PC-3 (cell line): ENCODE measurements around the gene CHTF8. TPM values are rescaled to one million over a fixed set of nuclear protein-coding genes. Genes with fewer than 3 reads are reported as not detected.

Experiments
- ATAC-seq: fragments of 200-7000 bp; cut with Tn5 transposase; 2 replicates; pipeline ENCODE4 v1.9.1; 2020; ENCODE audit warnings: mild to moderate bottlenecking, moderate library complexity
- Bru-seq: library from RNA; stranded (reverse); fragments of 400-500 nt; gene quantifications from one replicate; lab custom pipeline; 2021; lab: Mats Ljungman, UMichigan
- BruChase-seq, 2 experiments: library from RNA; stranded (reverse); fragments of 400-500 nt; gene quantifications; one replicate each; lab custom pipeline; 2021; lab: Mats Ljungman, UMichigan
- BruUV-seq: library from RNA; stranded (reverse); fragments of 400-500 nt; replicated peaks from 2 replicates; lab custom pipeline; 2021; lab: Mats Ljungman, UMichigan
- CTCF ChIA-PET: fragments of 300-600 bp; sonication (Branson Sonifier 250); formaldehyde crosslinking; loops from one replicate; lab custom pipeline; 2022; ENCODE audit warnings: antibody characterized with exemption; lab: Charles Lee
- POLR2A ChIA-PET: fragments of 300-600 bp; sonication (Branson Sonifier 250); formaldehyde crosslinking; loops from one replicate; lab custom pipeline; 2022; ENCODE audit warnings: antibody characterized with exemption; ENCODE audit not compliant: unreplicated experiment; lab: Charles Lee
- DNase-seq: peaks from one replicate; pipeline ENCODE4 v3.0.0-alpha.2; 2015
- H2AFZ ChIP-seq: fragments of 300-600 bp; sonication (generic); 2 replicates; pipeline ENCODE4 v1.6.0; 2016; ENCODE audit warnings: antibody characterized with exemption, low read length
- H3F3A ChIP-seq: fragments of 300-600 bp; sonication (generic); one replicate; pipeline ENCODE4 v1.6.0; 2017; ENCODE audit warnings: antibody characterized with exemption, low read length, control low read depth, mild to moderate bottlenecking; ENCODE audit not compliant: unreplicated experiment
- H3K27ac ChIP-seq: fragments of 300-600 bp; sonication (generic); 2 replicates; pipeline ENCODE4 v1.5.1; 2016; ENCODE audit warnings: mild to moderate bottlenecking, low read length
- H3K27me3 ChIP-seq: fragments of 300-600 bp; sonication (generic); 2 replicates; pipeline ENCODE4 v1.6.1; 2016; ENCODE audit warnings: low read length, mixed read lengths
- H3K36me3 ChIP-seq: fragments of 300-600 bp; sonication (generic); 2 replicates; pipeline ENCODE4 v1.6.1; 2016; ENCODE audit warnings: low read depth, mixed run types, low read length, mixed read lengths
- H3K4me1 ChIP-seq: fragments of 300-600 bp; sonication (generic); 2 replicates; pipeline ENCODE4 v1.5.1; 2016; ENCODE audit warnings: low read length; ENCODE audit not compliant: insufficient read depth
- H3K4me2 ChIP-seq: fragments of 300-600 bp; sonication (generic); 2 replicates; pipeline ENCODE4 v1.6.0; 2016; ENCODE audit warnings: low read length
- H3K4me3 ChIP-seq: fragments of 300-600 bp; sonication (generic); 2 replicates; pipeline ENCODE4 v1.5.1; 2016; ENCODE audit warnings: mild to moderate bottlenecking, low read length, mixed read lengths
- H3K79me2 ChIP-seq: fragments of 300-600 bp; sonication (generic); 2 replicates; pipeline ENCODE4 v1.6.1; 2017; ENCODE audit warnings: low read length, mixed read lengths
- H3K9ac ChIP-seq: fragments of 300-600 bp; sonication (generic); 2 replicates; pipeline ENCODE4 v1.6.0; 2016; ENCODE audit warnings: mild to moderate bottlenecking, low read length
- H3K9me2 ChIP-seq: fragments of 300-600 bp; sonication (generic); replicated peaks from 2 replicates; pipeline ENCODE4 v1.6.1; 2016; ENCODE audit warnings: mixed run types, low read length, mixed read lengths
- H3K9me3 ChIP-seq: fragments of 300-600 bp; sonication (generic); 2 replicates; pipeline ENCODE4 v1.6.1; 2016; ENCODE audit warnings: low read length, mixed read lengths
- H4K20me1 ChIP-seq: fragments of 300-600 bp; sonication (generic); 2 replicates; pipeline ENCODE4 v1.6.1; 2016; ENCODE audit warnings: low read length, mixed read lengths
- CTCF ChIP-seq: fragments of 300-600 bp; sonication (generic); conservative IDR thresholded peaks from 2 replicates; pipeline ENCODE4 v1.5.1; 2017; ENCODE audit warnings: antibody characterized with exemption, low read depth, mild to moderate bottlenecking, low read length
- EZH2 ChIP-seq: fragments of 300-600 bp; sonication (generic); IDR thresholded peaks from one replicate; pipeline ENCODE4 v1.6.1; 2017; ENCODE audit warnings: antibody characterized with exemption, mild to moderate bottlenecking, low read length; ENCODE audit not compliant: unreplicated experiment
- EZH2phosphoT487 ChIP-seq: fragments of 300-600 bp; sonication (generic); IDR thresholded peaks from 2 replicates; pipeline ENCODE4 v1.6.1; 2018; ENCODE audit warnings: mild to moderate bottlenecking, antibody characterized with exemption, low read length, borderline replicate concordance
- intact Hi-C: fragments of 100-400 bp; cut with micrococcal nuclease; formaldehyde crosslinking; loops from 2 replicates; pipeline ENCODE4 v1.9.0; 2023
- long read RNA-seq: library from polyadenylated mRNA; unstranded; transcript quantifications from one replicate; pipeline ENCODE4 v2.0.0, GENCODE V29; 2021; ENCODE audit not compliant: unreplicated experiment
- total RNA-seq: library from RNA; depleted of rRNA; stranded (reverse); fragments of >200 nt; gene quantifications from 2 replicates; pipeline ENCODE4 v1.2.3, GENCODE V29; 2014; rRNA removed

Gene CHTF8
- 45.9 and 54.7 TPM in 2 replicates for total RNA-seq
- percentile 76 among the genes with signal in this experiment for Bru-seq, nascent RNA
- BruChase-seq, experiment 1, labeled RNA remaining after a 6-hour chase: percentile 87 among the genes with signal in this experiment
- BruChase-seq, experiment 2, labeled RNA remaining after a 2-hour chase: percentile 87 among the genes with signal in this experiment
- long read RNA-seq, transcript CHTF8-201 (1 exons, 2,561 nt): minor isoform, 13 of 83 reads
- long read RNA-seq, transcript CHTF8-202 (4 exons, 1,073 nt): minor isoform, 6 of 83 reads
- long read RNA-seq, transcript CHTF8-203 (4 exons, 2,903 nt): minor isoform, 19 of 83 reads
- long read RNA-seq, transcript CHTF8-205 (3 exons, 856 nt): major isoform, 28 of 83 reads
- long read RNA-seq, partial matches to known transcripts: 3 of 83 reads
- long read RNA-seq, other reads (novel, unspliced or antisense): 5 of 83 reads

GRCh38 chr16:69132424-69133252 is at the start of gene CHTF8, which contains the start of gene UTP4:
Gene CHTF8, minus strand, starts transcription at chr16:69132588. Its CDS starts 11,130 bp downstream, at chr16:69121458.
Gene UTP4, plus strand, starts transcription at chr16:69132649. Its CDS starts 811 bp downstream, at chr16:69133460.
- peaks cover 21% of the 10 kb centered on the region for H3K4me1 ChIP-seq
- TF ChIP-seq EZH2 (no peak), EZH2phosphoT487 (no peak), CTCF (no peak)
- peak; percentile 71 for DNase-seq
- peak within 1 kb of the TSS; percentile 73 for H3K27ac ChIP-seq
- ChIA-PET CTCF (no interaction called here), POLR2A (interaction anchor here (0.6 kb wide), 1 partner anchor 153 kb away, joined by 13 read pairs; no protein-coding TSS in a partner anchor)
- peak within 1 kb of the TSS; percentile 97 for H3K4me3 ChIP-seq
- no peaks in the 10 kb centered on the region for H3K9me2 ChIP-seq
- no TSS peak for BruUV-seq
- H3K79me2 ChIP-seq: peaks cover 95% of the 10 kb centered on the region
- H4K20me1 ChIP-seq: peaks cover 13% of the 10 kb centered on the region; the same call in 1 of the 2 replicates
- ATAC-seq: peak; percentile 93
- intact Hi-C loops: loop anchor here (2.0 kb wide), 1 partner anchor 54 kb away; the partner anchor contains the start of gene SNTB2
- H3F3A ChIP-seq: no peaks in the 10 kb centered on the region
- no peaks in the 10 kb centered on the region for H3K27me3 ChIP-seq
- H3K9me3 ChIP-seq: no peaks in the 10 kb centered on the region
- H3K4me2 ChIP-seq: peak within 1 kb of the TSS; percentile 95
- H2AFZ ChIP-seq: peak within 1 kb of the TSS; percentile 71
- H3K36me3 ChIP-seq: peaks cover 18% of the 10 kb centered on the region; the same call in 1 of the 2 replicates
- H3K9ac ChIP-seq: peak within 1 kb of the TSS; percentile 98

- H3K36me3 ChIP-seq: no peaks in the 10 kb centered on the region
- POLR2A ChIA-PET: interaction anchor here (0.5 kb wide), 1 partner anchor 12 kb away, joined by 6 read pairs; no protein-coding TSS in a partner anchor
- H3K4me1 ChIP-seq: peaks cover 39% of the 10 kb centered on the region
- CTCF ChIA-PET: no interaction called here
- H4K20me1 ChIP-seq: no peaks in the 10 kb centered on the region
- H2AFZ ChIP-seq: no peak overlapping the region
- TF ChIP-seq CTCF: no peak
- H3K27me3 ChIP-seq: no peaks in the 10 kb centered on the region
- no peaks in the 10 kb centered on the region for H3K9me2 ChIP-seq
- peaks cover 5% of the 10 kb centered on the region for H3F3A ChIP-seq
- no peak for DNase-seq
- H3K9me3 ChIP-seq: no peaks in the 10 kb centered on the region
- BruUV-seq: no TSS peak
- ATAC-seq: no peak
- H3K4me3 ChIP-seq: no peak overlapping the region
- 0 out of 2 replicates have a peak overlapping the region, but pooled peaks have one; percentile 56 for H3K27ac ChIP-seq
- no peak overlapping the region for H3K9ac ChIP-seq
- no peaks in the 10 kb centered on the region for H3K79me2 ChIP-seq
- peak overlapping the region; percentile 40 for H3K4me2 ChIP-seq
- intact Hi-C loops: no loop called here
These were observed 47.6 kb upstream of the CHTF8 start for GRCh38 chr16:69180011-69180338.
